H4 (cell line): ENCODE data around the gene NNMT. TPM values are rescaled to one million over a fixed set of nuclear protein-coding genes. Genes with fewer than 3 reads are reported as not detected.
"Not testable (repeated sequence)": the region's sequence is repeated elsewhere in the genome, so short reads cannot be mapped to it uniquely, and the experiment has no call there.

Experiments used
- DNase-seq: peaks from one replicate; pipeline ENCODE4 v3.0.0-alpha.2; 2015; ENCODE audit warnings: low spot score
- total RNA-seq: library from RNA; depleted of rRNA; stranded (reverse); fragments of >200 nt; shearing (Covaris generic); gene quantifications from 2 replicates; pipeline ENCODE4 v1.2.3, GENCODE V29; 2014

Gene NNMT
- total RNA-seq, 1 experiment from 2014 or later = 895 TPM

DNA sequence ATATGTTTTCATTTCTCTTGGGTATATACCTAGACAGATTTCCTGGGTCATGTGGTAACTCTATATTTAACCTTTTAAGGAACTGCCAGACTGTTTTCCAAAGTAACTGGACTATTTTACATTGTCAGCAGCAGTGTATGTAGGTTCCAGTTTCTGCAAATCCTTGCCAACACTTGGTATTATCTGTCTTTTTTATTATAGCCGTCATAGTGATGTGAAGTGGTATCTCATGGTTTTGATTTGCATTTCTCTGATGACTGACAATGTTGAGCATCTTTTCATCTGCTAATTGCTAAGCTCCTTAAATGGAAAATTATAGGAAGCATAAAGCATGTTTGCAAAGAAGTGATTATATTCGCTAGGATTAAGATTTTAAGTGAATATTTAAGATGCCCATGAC lies 13.9 kb downstream of the NNMT start:
- no peak for DNase-seq

DNA sequence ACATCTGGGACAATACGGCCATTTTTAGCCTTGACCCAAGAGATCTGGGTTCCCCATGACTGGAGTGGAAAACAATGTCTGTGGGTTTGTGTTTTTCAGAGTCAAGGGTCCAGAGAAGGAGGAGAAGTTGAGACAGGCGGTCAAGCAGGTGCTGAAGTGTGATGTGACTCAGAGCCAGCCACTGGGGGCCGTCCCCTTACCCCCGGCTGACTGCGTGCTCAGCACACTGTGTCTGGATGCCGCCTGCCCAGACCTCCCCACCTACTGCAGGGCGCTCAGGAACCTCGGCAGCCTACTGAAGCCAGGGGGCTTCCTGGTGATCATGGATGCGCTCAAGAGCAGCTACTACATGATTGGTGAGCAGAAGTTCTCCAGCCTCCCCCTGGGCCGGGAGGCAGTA lies 15.7 kb downstream of the NNMT start:
- DNase-seq = no peak

DNA sequence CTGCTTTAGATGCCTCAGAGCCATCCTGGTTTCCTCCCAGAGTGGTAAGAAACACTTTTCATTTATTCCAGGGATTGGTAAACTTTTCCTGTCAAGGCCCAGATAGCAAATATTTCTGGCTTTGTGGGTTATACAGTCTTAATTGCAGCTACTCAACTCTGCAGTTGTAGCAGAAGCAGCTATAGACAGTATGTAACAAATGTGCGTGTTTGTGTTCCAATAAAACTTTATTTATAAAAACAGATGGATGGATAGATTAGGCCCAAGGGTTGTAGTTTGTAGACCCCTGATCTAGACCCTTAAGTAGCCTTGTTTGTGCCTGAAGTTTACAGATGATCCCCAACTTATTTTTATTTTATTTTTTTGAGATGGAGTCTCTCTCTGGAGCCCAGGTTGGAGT lies 17.9 kb downstream of the NNMT start:
- no peak for DNase-seq

DNA sequence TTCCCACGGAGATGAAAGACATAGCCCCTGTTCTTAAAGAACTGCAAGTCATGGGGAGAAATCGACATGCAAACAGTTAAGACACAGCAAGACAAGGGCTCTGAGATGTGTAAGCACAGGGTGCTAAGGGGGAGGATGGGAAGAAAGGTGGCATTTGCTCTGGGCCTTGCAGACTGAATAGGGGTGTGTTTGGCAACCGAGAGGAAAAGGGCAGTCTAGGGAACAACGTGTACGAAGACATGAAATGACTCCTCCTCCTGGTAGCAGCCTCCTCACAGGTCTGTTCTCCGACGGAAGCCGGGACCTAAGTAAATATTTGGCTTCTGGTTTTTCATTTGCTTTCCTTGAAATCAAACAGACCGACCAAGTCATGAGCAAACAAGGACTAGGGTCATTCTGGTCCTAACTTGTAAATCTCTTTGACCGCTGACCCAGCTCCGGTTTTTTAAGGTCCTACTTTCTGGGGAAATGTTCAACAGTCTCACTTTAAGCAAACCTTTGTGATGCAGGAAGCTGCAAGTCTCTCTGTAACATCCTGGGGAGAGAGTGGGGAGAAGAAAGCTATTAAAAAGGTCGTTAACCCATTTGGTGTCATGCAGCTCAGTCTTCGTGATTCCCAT lies 19.7 kb downstream of the NNMT start:
- no peak for DNase-seq

DNA sequence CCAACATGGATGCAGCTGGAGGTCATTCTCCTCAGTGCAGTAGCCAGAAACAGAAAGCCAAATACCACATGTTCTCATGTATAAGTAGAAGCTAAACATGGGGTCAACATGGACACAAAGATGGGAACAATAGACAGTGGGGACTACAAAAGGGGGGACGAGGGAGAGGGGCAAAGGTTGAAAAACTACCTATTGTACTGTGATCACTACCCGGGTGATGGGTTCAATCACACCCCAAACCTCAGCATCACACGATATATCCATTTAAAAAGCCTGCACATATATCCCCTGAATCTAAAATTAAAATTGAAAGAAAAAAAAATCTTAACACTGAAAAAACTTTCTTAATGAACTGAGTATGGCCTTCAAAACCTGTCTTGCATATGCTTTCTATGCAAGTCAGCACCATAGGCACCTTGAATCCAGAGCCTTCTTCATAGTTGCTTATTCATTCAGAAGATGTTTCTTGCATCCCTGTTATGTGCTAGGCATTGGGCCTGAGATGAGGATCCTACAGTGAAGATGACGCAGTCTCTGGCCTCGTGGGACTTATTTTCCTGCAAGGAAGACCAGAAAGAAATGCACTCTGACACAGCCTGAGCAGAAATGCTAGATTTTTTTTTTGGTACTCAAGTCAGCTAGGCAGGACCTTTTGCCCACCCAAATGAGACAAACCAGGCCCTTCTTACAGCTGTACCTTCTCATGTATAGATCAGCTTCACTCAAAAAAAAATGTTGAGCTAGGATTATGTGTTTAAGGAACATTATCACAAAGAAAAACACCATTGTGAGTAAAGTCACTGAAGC lies 21.0 kb downstream of the NNMT start:
- DNase-seq = no peak

DNA sequence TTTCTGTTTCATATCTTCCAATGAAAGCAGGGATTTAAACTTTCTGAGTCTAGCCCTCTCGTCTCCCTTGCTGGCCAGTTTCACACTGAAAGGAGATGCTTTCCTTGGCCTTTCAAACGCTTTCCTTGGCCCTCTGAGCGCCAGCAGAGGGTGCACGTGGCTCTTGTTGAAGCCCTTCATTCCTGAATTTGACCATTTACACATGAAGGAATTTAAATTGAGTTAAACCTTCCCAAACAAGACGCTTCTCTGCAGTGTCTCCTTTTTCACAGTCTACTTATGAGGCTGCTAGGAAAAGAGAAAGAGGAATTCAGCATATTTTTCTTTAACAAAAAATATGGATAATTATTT lies 21.6 kb downstream of the NNMT start:
- DNase-seq = no peak

DNA sequence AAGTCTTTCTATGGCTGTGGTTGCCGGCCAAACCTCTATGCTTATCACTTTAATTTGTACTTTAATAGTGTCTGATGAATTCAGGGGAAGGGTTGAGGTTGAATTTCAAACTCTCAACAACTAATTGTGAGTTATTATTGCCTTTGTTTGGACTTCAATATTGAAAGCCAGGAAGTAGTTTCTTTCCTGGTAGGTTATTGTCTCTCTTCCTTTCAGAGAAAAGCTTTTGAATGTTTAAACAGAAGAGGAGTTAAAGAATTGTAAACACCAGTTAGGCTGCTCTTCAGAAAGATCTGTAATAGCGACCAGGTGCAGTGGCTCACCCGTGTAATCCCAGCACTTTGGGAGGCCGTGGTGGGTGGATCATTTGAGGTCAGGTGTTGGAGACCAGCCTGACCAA lies 22.2 kb downstream of the NNMT start:
- no peak for DNase-seq

DNA sequence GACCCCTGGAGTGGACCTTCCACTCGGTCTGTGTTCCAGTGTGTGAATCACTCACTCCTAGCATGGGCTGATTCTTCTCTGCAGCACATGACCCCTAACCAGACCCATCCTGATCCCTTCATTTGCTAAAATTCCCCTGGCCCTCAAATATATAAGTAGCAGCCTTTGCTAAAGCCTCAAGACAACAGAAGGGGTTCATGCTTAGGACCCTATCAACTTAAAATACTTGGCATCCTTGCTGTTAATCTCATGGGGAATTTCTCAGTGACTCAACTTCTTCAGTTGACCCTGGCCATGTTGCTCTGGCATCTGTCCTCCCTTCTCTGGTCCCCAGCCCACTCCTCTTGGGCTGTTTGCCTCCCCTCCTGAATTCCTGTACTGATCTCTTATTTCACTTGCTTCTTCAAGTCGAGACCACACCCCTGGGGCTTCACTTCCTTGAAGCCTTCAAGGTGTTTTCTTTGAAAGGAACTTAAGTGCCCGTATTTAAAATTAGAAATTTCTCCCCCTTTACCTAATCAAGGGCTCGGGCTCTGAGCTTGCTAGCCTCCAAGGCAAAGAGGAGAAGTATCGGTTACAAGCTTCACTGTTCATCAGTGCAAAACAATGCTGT lies 23.6 kb downstream of the NNMT start:
- DNase-seq = no peak

DNA sequence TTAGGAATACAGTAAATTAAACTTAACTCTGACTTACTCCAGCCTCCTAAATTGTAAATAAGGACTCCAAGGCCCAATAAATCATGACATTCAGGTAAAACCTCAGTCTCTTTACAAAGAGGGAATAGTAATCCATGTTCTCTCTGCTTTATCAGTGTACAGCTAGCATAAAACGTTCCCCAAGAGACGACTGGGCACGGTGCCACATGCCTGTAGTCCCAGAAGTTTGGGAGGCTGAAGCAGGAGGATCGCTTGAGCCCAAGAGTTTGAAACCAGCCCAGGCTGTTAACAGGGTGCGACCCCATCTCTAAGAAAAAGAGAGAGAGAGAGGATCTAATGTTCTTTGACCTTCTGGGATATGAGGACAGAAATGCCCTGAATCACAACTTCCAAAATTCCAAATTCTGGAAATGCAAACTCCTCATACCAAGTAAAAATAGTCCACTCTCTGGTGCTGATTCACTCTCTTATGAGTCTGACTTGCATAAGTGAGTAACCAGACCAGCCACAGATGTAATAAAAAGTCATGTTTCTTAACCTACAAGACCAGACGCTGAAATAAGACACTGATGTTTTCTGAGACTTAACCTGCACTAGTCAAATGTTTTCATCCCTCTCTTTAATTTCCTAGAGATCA lies 25.5 kb downstream of the NNMT start:
- DNase-seq = peak; percentile 57

DNA sequence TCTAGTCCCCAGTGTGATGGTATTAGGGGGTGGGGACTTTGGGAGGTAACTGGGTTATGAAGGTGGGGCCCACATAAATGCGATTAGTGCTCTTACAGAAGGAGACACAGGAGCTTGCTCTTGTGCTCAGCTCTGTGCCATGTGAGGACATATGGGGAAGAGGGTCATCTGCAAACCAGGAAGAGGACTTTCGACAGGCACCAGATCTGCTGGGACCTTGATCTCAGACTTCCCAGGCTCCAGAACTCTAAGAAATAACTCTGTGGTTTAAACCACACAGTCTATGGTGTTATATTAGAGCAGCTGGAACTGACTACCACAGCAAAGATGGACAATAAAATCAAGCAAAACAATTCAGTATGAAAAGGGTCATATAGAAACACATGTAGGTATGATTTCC lies 26.7 kb downstream of the NNMT start:
- no peak for DNase-seq

DNA sequence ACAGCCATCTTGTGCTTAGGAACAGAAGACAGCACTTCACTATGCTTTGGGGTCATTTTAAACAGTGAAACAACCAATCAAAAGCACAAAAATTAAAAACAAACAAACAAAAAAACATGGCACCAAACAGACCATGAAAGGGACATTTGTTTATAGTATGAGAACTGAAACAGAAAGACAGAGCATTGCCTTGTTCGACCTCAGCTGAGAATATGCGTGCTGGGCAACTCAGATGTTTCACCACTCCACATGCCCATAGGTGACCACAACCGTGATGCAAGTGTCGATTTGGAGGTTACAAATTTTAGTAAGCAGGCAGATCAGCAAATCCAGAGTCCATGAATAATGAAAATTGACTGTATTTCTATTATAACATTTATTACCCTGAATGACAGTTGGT lies 30.0 kb downstream of the NNMT start:
- DNase-seq = peak; percentile 42

DNA sequence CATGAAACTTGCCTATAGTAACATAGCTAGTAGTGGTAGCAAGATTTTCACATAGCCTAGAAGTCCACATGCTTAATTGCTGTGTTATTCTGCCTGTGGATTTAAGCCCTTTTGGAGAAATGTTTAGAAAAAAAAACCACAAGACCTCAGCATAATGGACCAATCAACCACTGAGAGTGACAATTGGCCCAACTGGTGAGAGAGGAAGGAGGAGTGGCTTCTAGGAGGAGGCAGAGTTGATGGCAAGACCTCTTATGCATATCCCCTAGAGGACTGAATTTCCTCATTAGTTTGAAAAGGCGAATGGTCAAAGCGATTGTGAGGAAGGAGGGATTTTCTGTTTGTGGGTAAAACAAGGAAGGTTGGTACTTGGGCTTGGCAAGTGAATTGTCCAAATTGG lies 30.6 kb downstream of the NNMT start:
- DNase-seq = peak; percentile 78

DNA sequence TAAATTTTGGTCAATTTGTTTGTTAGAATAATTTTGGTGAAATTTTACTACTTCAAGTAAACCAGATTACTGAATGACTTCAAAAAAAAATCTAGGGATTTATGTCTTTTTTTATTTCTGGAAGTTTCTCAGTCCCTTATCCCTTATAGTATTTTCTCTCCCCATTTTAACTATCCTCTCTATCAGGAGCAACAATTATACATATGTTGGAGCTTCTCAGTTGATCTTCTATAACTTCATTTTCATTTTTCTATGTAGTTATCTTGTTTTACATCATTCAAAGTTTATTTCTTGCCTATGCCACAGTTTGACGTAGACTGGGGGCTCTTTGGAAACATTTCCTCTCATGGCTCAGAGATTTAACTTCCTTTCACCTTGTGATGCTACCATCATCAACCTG lies 34.2 kb downstream of the NNMT start:
- no peak for DNase-seq

DNA sequence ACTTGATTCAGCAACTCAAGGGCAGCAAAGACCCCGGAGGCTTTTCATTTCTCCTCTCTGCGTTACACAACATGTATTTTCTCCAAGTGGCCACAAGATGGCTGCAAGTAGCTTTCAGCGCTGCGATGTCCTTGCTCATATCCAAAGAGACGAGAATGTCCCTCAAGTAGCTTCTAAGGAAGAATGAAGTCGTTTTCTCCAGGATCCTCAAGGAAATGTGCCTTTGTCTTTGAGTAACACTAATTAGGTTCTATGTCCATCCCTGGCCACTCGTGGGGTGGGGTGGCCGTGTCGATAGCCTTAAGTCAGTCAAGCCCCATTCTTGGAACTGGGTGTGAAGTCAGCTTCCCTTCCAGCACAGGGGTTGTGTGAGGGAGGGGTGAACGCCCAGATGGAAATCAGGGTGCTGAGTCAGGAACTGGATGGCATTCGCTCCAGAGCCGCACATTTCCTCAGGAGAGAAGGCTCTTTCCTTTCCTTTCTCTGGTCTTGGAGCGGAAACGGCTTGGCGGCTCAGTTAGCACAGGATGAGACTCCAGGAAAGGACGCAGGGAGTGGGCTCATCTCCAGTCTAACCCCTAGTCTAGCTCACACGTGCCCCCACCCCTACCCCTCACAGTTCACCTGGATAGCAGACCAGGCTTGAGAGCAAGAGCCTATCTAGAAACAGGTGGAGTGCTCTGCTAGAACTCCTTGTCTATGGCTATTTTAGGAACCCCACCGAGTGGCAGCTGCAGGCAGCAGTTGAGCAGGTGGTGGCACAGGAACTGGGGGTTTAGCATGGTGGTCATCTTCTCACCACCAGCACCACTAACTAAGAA lies 44.3 kb downstream of the NNMT start:
- DNase-seq = peak; percentile 77

DNA sequence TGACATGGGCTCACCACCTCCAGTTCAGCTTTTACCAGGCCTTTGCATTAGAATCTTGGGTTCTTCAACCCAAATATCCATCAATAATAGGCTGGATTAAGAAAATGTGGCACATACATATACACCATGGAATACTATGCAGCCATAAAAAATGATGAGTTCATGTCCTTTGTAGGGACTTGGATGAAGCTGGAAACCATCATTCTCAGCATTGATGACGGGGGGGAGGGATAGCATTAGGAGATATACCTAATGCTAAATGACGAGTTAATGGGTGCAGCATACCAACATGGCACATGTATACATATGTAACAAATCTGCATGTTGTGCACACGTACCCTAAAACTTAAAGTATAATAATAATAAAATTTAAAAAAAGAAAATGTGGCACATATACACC lies 45.5 kb downstream of the NNMT start:
- DNase-seq = not testable (repeated sequence)

DNA sequence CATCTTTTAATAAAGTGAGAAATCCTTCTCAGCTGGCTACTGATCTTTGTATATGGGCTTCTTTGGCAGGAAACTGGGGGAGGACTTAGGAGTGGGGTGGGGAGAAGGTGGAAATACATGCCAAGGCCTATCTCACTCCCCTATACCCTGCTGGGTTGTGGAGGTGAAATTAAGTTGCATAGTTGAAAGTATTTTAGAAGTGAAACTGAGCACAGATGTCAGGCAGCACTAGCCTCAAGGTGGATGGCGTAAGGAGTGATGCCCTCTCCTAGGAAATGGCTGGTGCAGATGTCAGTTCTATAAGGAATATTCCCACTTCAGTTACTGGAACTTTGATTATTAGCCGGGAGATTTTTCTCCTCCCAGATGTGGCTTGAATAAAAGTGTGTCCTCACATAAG lies 46.3 kb downstream of the NNMT start:
- DNase-seq = no peak

DNA sequence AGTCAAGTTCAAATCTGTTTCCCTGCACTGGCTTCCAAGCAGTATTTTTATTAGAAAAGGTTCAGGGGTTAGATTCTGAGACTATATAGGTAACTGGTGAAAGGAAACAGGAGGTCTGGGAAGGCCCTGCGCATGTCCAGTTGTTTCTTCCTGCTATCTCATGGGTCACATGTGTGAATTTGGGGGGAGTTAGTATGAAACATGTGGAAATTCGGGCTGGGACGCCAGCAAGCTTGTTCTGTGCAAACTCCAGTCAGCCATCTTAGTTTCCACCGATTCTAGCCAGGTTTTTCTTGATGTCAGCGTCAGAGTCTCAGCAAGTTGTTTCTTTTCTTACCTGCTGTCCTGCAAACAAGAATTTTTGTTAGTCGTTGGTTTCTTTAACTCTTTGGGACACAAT lies 46.8 kb downstream of the NNMT start:
- no peak for DNase-seq

DNA sequence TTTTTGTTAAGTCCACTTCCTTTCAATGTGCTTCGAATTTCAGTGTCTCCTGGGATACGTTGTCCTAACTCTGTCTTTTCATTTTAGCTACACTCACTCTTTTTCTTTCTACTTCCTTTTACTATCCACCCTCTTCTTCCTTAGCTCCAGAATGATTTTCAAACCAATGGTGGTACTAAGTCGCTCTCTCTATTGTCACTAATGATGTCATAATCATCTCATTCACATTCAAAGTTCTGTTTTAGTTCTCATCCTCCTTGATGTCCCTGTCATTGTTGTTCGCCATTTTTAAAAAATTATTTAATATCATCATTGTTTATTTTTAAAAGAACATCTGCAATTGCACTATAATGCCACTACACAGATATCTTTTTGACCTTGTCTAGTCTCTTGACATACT lies 47.3 kb downstream of the NNMT start:
- DNase-seq = no peak

DNA sequence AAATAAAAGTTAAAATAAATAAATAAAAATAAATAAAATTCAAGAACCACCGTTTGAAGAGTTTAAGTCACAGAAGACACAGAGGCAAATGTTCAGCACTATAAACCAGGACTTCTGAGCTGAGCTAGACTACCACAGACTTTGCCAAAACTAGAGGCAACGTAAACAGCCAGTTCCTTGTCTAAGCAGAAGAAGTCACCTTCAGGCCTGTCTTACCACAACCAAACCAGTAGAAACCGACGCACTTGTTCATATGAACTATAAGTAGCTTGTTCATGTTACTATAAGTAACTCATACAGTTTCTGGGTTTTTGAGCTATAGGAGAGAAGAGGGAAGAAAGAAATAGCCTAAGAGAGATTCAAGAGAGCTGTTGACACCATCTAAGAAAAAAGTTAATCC lies 48.3 kb downstream of the NNMT start:
- DNase-seq = no peak

DNA sequence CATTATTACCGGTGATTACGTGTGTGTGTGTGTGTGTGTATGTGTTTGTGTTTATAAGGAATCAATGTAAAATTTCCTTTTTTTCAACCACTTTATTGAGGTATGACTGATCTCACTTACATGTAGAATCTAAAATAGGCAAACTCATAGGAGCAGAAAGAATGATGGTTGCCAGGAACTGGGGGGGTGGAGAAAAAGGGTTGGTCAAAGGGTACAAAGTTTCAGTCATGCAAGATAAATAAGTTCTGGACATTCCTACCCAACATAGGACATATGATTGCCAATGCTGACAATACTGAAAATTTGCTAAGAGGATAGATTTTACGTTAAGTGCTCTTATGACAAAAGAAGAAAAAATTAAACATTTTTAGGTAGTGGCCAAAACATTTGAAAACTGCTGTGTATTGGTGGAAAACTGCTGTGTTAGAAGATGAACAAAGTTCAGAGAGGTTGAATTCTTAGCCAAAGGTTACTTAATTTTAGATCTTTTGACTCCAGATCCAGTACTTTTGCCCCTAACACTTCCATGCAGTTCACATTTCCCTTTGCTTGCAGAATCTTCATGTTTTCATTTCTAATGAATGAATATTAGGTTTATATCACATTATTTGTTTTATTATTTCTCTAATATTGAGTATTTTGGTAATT lies 49.5 kb downstream of the NNMT start:
- DNase-seq = no peak

DNA sequence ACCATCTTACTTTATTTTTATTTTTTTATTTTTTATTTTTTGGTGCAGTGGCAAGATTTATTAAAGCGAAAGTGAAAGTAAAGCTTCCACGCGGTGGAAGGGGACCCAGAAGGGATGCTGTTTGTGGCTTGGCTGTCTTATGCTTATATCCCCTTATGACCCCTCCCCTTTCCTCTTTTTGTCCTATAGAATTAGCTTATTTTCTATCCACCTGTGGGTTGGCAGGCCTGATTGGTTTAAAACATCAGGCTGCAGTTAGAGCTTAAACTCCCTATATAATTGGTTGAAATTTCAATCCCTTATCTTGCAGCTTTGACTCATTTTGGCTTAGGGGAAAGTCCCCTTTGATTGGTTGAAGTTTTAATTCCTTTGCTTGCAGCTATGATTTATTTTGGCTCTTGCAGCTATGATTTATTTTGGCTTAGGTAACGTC lies 50.5 kb downstream of the NNMT start:
- DNase-seq = peak; percentile 19
